Measurements from ENCODE around the gene ADCK2. TPM values are rescaled to one million over a fixed set of nuclear protein-coding genes. Genes with fewer than 3 reads are reported as not detected.
"Not testable (repeated sequence)": the region's sequence is repeated elsewhere in the genome, so short reads cannot be mapped to it uniquely, and the experiment has no call there.

Gene ADCK2
- total RNA-seq, 2 donors from 2014 or later = 12.9 to 14.7 TPM

DNA sequence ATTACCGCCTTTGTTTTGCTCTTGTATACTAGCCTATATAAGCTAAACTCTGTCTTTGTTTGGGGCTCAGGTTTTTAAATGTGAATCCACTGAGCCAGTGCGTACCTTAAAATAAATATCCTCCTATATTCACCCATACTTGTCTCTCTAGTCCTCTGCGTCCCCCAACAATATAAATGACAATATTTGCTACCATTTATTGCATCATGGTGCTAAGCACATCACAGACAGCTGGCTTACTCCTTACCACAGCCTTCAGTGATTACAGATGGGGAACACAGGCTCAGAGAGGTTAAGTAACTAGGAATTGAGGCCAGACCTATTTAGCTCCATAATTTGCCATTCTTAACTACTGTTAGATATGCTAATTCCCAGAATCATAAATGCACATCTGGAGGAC lies 3.4 kb upstream of the ADCK2 start:
- intact Hi-C loops (cut with DNase I) = no loop called here
- ATAC-seq = no peak
- no peak for DNase-seq

DNA sequence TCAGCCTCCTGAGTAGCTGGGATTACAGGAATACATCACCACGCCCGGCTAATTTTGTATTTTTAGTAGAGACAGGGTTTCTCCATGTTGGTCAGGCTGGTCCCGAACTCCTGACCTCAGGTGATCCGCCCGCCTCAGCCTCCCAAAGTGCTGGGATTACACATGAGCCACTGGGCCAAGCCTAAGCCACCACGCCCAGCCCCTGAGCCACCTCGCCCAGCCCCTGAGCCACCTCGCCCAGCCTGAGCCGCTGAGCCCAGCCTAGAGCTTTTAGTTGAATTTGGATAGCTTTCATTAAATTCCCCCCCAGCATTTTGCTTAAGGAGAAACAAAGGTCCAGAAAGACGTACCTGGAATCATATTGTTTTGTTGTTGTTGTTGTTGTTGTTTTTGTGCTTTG lies 2.9 kb upstream of the ADCK2 start:
- DNase-seq = not testable (repeated sequence)
- intact Hi-C loops (cut with DNase I) = loop anchor here in 1 of 2 donors (10.0 kb wide), 1 partner anchor 345 kb away; the partner anchor contains the start of gene MRPS33

DNA sequence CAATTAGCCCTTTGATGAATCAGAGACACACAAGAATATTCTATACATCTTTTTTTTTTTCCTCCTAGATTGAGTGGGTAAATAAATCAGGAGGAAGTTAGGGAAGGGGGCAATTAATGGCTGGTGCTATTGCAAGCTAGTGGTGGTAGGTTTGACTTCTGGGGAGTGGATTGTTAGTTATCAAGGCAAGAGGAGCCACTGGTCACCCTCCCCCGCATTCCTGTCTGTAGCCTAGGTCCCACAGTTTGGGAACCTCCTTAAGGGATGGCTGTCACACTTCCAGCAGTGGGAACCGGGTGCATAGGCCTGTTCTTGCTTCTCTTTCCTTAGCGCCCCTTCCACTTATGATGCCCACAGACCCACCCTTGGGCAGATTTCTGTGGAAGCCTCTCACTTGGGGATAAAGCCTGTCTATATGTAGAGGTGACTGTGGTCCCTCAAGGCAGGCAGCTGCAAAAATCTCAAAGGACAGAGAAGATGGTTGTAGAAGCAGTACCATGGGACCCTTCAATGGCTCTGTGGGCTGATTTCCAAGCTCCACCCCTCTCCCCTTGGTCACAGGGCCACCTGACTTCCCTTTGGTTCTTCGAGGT lies 2.3 kb upstream of the ADCK2 start:
- intact Hi-C loops (cut with DNase I) = loop anchor here in 1 of 2 donors (10.0 kb wide), 1 partner anchor 344 kb away; the partner anchor contains the start of gene MRPS33
- DNase-seq (no peak), ATAC-seq (no peak)

More for the DNA sequence above, 2.9 kb upstream of the ADCK2 start:
- not testable (repeated sequence) for ATAC-seq

DNA sequence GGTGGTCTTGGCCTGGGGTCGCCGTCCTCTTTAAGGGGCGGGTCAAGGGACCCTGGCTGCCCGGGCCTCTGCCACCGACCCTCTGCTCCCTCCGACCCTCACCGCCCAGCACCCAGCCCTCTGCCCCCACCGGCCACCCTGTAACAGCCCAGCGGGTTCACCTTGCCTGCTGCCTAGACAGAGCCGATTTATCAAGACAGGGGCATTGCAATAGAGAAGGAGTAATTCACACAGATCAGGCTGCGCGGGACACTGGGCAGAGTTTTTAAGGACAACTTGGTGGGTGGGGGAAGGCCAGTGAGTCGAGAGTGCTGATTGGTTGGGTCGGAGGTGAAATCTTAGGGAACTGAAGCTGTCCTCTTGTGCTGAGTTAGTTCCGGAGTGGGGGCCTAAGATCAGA lies 779 bp upstream of the ADCK2 start:
- intact Hi-C loops (cut with DNase I) = loop anchor here in 1 of 2 donors (10.0 kb wide), 1 partner anchor 343 kb away; the partner anchor contains the start of gene MRPS33
- ATAC-seq = no peak
- DNase-seq = no peak

DNA sequence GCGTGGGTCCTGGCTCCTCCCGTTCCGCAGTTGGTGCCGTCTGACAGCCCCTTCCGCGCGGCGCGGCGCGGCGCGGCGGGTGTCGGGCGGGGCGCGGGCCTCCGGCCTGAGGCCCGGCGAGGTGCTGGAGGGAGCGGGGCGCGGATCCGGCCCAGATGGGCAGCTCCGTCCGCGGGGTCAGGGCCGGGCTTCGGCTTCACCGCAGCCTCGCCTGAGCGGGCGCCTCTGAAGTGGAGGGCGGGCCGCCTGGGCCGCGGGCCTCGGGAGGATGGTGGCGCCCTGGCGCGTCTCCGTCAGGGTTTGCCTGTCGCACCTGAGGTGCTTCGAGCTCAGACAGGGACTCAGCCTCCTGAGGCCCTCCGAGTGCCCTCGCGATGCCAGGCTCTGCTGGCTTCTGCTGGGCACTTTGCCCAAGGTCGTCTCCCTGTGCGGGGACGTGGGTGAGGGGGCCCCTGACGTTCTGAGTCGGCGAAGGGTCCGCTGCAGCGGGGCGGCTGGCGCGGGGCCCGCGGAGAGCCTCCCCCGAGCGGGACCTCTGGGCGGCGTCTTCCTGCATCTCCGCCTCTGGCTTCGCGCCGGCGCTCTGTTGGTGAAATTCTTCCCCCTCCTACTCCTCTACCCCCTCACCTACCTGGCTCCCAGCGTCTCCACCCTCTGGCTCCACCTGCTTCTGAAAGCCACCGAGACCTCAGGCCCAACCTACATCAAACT lies 473 bp downstream of the ADCK2 start:
- intact Hi-C loops (cut with DNase I) = loop anchor here in 1 of 2 donors (10.0 kb wide), 1 partner anchor 342 kb away; the partner anchor contains the start of gene MRPS33
- ATAC-seq (peak; percentile 62 to 73), DNase-seq (peak; percentile 60)

DNA sequence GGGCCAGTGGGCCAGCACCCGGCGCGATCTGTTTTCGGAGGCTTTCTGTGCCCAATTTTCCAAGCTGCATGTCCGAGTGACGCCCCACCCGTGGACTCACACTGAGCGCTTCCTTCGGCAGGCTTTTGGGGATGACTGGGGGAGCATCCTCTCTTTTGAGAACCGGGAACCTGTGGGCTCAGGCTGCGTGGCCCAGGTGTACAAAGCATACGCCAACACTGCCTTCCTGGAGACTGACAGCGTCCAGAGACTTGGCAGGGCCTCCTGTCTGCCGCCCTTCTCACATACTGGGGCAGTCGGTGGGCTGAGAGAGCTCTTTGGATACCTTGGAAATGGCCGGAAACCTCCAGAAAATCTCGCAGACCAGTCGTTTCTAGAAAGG lies 1.0 kb downstream of the ADCK2 start:
- intact Hi-C loops (cut with DNase I) = loop anchor here in 1 of 2 donors (10.0 kb wide), 1 partner anchor 341 kb away; the partner anchor contains the start of gene MRPS33
- no peak for DNase-seq
- ATAC-seq = peak in 1 of 2 donors; percentile 6

DNA sequence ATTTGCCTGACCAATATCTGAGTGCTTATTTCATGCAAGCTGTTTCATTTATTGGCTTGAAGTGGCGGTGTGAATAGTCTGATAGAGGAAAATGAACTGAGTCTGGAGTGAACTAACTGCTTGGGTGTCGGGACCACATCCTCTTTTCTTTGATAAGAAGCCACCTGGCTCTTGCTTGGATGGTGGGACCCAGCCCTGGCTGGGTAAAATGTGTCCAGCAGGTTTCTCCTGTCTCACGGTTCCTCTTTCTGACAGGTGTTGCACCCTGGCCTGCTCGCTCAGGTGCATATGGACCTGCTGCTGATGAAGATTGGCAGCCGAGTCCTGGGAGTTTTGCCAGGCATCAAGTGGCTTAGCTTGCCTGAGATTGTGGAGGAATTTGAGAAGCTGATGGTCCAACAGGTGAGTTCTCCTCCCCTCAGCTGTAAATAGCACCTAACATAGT lies 1.6 kb downstream of the ADCK2 start:
- intact Hi-C loops (cut with DNase I) = loop anchor here in 1 of 2 donors (10.0 kb wide), 1 partner anchor 340 kb away; the partner anchor contains the start of gene MRPS33
- DNase-seq (no peak), ATAC-seq (no peak)

DNA sequence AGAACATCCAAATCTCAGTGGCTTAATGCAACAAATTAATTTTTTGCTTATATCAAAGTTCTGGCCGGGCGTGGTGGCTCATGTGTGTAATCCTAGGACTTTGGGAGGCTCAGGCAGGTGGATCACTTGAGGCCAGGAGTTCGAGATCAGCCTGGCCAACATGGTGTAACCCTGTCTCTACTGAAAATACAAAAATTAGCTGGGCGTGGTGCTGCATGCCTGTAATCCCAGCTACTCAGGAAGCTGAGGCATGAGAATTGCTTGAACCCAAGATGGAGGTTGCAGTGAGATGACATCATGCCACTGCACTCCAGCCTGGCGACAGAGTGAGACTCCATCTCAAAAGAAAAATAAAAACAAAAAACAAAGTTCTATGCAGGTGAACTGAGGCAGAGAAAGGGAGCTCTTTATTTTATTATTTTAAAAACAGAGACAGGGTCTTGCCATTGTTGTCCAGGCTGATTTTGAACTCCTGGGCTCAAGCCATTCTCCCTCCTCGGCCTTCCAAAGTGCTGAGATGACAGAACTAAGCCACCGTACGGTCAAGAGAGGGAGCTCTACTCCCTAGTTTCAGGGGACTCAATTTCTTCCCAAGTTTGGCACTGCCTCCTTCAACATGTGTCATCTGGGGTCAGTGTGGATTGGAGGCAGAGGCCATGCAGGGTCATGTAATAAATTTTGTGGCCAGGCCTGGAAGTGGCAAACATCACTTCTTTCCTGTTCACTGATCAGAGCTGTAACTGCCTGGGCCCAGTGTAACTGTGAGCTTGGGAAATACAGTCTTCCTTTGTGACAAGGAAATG lies 2.4 kb downstream of the ADCK2 start:
- peak; percentile 39 to 64 for ATAC-seq
- DNase-seq = no peak
- intact Hi-C loops (cut with DNase I) = loop anchor here in 1 of 2 donors (10.0 kb wide), 1 partner anchor 340 kb away; the partner anchor contains the start of gene MRPS33

DNA sequence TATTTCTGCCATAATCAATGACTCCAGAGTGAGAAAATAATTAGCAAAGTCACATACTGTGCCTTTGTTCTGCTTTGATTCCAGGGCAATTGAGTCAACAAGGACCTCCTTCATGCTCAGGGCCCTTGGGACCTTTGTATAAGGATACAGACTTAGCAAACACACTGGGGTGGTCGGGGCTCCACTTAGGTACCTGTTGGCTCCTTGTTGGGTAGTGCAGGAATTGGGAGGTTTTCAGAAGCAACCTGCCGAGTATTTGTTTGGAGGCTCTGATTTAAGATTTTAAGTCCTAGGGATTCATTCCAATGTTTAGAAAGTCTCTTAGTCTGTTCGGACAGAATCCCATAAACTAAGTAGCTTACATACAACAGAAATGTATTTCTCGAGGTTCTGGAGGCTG lies 3.0 kb downstream of the ADCK2 start:
- no peak for DNase-seq
- intact Hi-C loops (cut with DNase I) = loop anchor here in 1 of 2 donors (10.0 kb wide), 1 partner anchor 339 kb away; the partner anchor contains the start of gene MRPS33

DNA sequence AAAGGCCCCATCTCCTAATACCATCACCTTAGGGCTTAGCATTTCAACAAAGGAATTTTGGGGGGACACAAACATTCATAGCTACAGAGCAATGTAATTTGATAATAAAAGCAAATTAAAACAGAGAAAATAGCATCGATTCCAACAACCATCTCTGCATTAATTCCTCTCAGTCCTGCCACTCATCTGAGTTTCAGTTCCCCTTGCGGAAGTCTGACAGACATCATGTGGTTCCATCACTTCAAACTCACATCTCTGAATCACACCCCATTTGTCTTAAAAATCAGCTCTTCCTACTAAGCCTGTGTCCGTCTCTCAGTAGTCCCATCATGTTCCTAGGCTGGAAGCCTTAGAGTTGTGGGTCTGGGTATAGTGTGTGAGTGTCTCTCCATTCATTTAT lies 3.6 kb downstream of the ADCK2 start:
- intact Hi-C loops (cut with DNase I) = loop anchor here in 1 of 2 donors (10.0 kb wide), 1 partner anchor 338 kb away; the partner anchor contains the start of gene MRPS33
- no peak for DNase-seq
- no peak for ATAC-seq

More for the DNA sequence above, 3.0 kb downstream of the ADCK2 start:
- no peak for ATAC-seq

DNA sequence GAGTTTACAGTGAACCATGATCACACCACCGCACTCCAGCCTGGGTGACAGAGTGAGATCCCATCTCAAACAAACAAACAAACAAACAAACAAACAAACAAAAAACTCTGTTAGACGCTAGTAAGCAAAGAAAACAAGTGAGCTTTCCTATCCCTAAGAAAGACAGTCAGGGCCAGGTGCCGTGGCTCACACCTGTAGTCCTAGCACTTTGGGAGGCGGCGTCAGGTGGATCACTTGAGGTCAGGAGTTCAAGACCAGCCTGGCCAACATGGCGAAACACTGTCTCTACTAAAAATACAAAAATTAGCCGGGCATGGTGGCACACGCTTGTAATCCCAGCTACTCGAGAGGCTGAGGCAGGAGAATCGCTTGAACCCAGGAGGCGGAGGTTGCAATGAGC lies 4.2 kb downstream of the ADCK2 start:
- intact Hi-C loops (cut with DNase I) = loop anchor here in 1 of 2 donors (10.0 kb wide), 1 partner anchor 338 kb away; the partner anchor contains the start of gene MRPS33
- not testable (repeated sequence) for DNase-seq, ATAC-seq

DNA sequence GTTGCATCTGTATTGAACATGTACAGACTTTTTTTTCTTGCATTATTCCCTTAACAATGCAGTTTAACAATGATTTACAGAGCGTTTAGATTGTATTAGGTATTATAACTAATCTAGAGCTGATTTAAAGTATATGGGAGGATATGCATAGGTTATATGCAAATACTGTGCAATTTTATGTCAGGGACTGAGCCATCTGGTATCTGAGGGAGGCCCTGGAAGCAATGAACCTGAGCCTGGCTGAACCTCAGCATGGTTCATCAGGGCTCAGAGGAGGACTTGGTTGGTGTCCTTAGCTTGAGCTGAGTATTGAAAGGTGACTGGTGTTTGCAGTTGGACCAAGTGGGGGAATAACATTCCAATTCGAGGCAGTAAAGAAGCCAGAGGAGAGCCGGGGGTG lies 4.8 kb downstream of the ADCK2 start:
- DNase-seq (no peak), ATAC-seq (no peak)
- intact Hi-C loops (cut with DNase I) = loop anchor here in 1 of 2 donors (10.0 kb wide), 1 partner anchor 337 kb away; the partner anchor contains the start of gene MRPS33

DNA sequence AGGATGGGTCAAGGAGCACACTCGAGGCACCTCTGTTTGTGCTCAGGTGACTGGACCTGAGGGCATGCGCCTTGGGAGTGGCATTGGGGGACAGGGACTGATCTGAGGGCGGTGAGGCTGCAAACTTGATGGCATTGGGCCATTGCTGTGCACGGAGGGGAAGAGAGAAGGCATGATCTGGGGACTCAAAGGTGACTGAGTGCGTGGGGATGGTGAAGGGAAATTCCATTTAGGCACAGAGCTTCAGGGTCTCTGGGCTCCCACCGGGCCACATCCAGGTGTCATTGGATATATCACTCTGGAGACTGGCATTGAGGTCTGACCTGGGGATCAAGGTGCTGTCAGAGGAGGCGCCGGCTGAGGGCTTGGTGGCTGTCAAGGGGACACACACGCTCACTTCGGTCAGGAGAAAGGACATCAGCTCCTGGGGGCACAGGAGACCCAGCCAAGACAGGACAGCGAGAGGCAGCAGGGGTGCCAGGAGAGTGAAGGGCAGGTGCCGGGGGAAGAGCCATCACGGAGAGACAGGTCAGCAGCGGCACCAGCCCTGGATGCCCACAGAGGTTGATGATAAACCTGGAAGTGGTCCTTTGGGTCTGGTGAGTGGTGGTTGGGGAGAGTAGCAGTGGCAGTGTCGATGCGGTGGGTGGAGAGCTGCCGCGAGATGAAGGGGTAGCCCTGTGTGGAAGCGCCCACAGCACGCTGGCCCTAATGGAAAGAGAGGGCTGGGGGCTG lies 5.5 kb downstream of the ADCK2 start:
- ATAC-seq (no peak), DNase-seq (no peak)
- intact Hi-C loops (cut with DNase I) = loop anchor here in 1 of 2 donors (10.0 kb wide), 1 partner anchor 337 kb away; the partner anchor contains the start of gene MRPS33

DNA sequence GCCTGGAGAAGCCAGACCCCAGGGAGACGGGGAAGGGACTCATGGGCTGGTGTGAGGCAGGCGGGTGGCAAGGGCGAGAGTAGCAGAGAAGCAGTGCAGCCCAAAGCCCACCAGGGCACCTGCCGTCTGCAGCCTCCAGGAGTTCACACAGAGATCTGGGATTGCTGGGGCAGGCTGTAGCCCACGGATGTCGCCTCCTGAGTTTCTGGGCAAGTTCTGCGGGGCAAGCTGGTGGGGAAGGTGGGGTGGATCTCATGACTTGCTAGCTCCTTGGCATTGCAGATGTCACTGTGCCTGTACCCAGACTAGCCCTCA lies 6.0 kb downstream of the ADCK2 start:
- DNase-seq = no peak
- intact Hi-C loops (cut with DNase I) = loop anchor here in 1 of 2 donors (10.0 kb wide), 1 partner anchor 336 kb away; the partner anchor contains the start of gene MRPS33
- no peak for ATAC-seq

DNA sequence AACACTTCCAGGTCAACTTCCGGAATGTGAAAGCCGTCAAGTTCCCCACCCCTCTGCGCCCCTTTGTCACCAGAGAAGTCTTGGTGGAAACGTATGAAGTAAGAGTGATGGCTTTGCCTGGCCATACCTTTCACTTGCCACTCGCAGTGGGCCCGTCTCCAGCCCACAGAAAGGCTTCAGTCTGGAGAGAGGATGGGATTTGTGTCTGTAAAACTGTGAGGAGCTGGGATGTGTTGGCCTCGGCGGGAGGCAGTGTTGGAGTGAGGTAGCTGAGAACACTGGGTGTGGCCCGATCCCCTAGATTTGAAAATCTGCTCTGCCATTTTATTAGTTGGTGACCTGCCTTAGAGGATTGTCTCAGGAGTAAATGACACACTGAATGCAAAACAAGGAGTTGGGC lies 6.4 kb downstream of the ADCK2 start:
- ATAC-seq (no peak), DNase-seq (no peak)
- intact Hi-C loops (cut with DNase I) = loop anchor here in 1 of 2 donors (10.0 kb wide), 1 partner anchor 336 kb away; the partner anchor contains the start of gene MRPS33

DNA sequence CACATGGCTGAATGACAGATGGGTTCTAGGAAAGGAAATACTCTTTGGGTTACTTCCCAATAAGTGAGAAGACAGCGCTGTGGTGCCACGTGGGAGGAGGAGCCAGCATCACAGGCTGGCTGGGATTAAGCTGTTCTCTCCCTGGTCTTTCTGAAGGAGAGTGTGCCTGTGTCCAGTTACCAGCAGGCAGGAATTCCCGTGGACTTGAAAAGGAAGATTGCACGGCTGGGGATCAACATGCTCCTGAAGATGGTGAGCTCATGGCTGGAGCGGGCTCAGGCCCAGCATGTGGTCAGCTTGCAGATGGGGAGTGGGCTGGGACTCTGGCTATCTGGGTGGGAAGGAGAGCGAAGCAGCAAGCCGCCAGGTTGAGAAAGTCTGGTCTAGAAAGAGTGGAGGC lies 8.1 kb downstream of the ADCK2 start:
- DNase-seq = no peak
- ATAC-seq = no peak
- intact Hi-C loops (cut with DNase I) = no loop called here

DNA sequence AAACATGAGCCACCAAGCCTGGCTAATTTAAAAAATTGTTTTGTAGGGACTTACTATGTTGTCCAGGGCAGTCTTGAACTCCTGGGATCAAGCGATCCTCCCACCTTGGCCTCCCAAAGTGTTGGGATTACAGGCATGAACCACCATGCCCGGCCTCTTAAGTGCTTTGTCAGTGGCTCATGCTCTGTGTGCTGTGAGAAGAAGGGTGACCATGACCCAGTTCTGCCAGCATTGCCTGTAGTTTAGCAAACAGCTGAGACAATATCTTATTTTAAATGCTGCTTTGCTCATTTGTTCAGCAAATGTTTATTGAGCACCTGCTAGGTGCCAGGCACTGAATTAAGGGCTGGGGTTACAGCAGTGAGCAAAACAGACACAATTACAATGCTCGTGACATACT lies 9.0 kb downstream of the ADCK2 start:
- no peak for ATAC-seq
- DNase-seq = no peak
- intact Hi-C loops (cut with DNase I) = no loop called here

DNA sequence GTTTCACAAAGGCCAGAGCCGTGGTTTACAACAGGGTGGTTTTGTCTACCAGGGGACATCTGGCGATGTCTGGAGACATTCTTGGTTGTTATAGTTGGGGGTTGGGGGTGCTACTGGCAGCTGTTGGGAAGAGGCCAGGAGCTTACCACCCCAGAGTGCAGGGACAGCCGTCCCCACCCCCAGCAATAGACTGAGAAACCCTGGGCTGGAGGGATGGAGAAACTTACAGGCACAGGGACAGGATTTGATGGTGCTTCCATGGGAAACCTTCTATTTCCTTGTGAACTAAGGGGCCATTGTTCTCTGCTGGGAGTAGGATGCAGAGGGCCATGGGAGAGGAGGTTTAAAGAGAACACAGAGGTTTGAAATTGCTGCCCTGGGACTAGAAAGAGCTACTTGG lies 10.9 kb downstream of the ADCK2 start:
- ATAC-seq (no peak), DNase-seq (no peak)
- intact Hi-C loops (cut with DNase I) = no loop called here

All from left cardiac atrium (tissue), 4 donors.